HL-60 (cell line): ENCODE data around the gene TMEM87B.

Experiments used
- GABPA ChIP-seq: IDR thresholded peaks from 2 replicates; pipeline ENCODE4 v1.6.1; 2012; ENCODE audit warnings: low read depth
- POLR2AphosphoS5 ChIP-seq: IDR thresholded peaks from 2 replicates; pipeline ENCODE4 v1.6.1; 2012; ENCODE audit warnings: low read depth
- TF ChIP-seq, protein P1 (sequence below): IDR thresholded peaks from one replicate; pipeline ENCODE4 v1.5.1; 2011; ENCODE audit warnings: low read length, control low read depth, inconsistent platforms; ENCODE audit not compliant: insufficient read depth
- TF ChIP-seq, protein P2 (sequence below): IDR thresholded peaks from 2 replicates; pipeline ENCODE4 v1.6.1; 2012; ENCODE audit warnings: low read depth; ENCODE audit not compliant: insufficient replicate concordance

GRCh38 chr2:112074506-112074905, 19.4 kb downstream of the TMEM87B start:
- TF ChIP-seq, protein P1, sequence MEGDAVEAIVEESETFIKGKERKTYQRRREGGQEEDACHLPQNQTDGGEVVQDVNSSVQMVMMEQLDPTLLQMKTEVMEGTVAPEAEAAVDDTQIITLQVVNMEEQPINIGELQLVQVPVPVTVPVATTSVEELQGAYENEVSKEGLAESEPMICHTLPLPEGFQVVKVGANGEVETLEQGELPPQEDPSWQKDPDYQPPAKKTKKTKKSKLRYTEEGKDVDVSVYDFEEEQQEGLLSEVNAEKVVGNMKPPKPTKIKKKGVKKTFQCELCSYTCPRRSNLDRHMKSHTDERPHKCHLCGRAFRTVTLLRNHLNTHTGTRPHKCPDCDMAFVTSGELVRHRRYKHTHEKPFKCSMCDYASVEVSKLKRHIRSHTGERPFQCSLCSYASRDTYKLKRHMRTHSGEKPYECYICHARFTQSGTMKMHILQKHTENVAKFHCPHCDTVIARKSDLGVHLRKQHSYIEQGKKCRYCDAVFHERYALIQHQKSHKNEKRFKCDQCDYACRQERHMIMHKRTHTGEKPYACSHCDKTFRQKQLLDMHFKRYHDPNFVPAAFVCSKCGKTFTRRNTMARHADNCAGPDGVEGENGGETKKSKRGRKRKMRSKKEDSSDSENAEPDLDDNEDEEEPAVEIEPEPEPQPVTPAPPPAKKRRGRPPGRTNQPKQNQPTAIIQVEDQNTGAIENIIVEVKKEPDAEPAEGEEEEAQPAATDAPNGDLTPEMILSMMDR = no peak
- TF ChIP-seq, protein P2, sequence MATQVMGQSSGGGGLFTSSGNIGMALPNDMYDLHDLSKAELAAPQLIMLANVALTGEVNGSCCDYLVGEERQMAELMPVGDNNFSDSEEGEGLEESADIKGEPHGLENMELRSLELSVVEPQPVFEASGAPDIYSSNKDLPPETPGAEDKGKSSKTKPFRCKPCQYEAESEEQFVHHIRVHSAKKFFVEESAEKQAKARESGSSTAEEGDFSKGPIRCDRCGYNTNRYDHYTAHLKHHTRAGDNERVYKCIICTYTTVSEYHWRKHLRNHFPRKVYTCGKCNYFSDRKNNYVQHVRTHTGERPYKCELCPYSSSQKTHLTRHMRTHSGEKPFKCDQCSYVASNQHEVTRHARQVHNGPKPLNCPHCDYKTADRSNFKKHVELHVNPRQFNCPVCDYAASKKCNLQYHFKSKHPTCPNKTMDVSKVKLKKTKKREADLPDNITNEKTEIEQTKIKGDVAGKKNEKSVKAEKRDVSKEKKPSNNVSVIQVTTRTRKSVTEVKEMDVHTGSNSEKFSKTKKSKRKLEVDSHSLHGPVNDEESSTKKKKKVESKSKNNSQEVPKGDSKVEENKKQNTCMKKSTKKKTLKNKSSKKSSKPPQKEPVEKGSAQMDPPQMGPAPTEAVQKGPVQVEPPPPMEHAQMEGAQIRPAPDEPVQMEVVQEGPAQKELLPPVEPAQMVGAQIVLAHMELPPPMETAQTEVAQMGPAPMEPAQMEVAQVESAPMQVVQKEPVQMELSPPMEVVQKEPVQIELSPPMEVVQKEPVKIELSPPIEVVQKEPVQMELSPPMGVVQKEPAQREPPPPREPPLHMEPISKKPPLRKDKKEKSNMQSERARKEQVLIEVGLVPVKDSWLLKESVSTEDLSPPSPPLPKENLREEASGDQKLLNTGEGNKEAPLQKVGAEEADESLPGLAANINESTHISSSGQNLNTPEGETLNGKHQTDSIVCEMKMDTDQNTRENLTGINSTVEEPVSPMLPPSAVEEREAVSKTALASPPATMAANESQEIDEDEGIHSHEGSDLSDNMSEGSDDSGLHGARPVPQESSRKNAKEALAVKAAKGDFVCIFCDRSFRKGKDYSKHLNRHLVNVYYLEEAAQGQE = no peak
- TF ChIP-seq POLR2AphosphoS5 = no peak
- no peak for TF ChIP-seq GABPA
